COLO829 (cell line): ENCODE data around the gene UFD1.

Source experiments
- DNase-seq: peaks from one replicate; pipeline ENCODE4 v3.0.0; 2012; ENCODE audit warnings: low spot score

The UFD1 gene

DNA sequence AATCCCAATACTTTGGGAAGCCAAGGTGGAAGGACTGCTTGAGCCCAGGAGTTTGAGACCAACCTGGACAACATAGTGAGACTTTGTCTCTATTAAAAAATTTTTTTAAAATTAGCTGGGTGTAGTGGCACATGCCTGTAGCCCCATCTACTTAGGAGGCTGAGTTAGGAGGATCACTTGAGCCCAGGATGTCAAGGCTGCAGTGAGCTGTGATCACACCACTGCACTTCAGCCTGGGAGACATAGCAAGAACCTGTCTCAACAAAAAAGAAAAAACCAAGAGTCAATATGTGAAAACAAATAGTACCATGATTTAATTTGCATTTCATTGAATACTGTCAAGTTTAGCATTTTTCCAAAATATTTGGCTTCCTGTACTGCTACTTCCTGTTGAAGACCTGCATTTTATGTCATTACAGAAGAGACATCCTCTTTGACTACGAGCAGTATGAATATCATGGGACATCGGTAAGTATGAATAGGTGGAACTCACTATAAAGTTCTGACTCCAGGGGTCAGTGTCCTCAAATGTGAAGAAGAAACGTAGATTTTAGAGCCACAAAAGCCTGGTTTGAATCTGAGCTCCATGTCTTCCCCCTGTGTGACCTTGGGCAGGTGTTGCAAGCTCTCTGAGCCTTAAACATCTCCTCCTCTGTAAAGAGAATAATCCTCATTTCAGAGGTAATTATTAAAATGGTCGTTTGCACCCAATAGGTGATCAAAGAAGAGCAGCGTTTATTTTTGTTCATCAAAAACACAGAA lies 16.8 kb upstream of the UFD1 start:
- no peak for DNase-seq

GRCh38 chr22:19494676-19495173 lies 15.7 kb upstream of the UFD1 start:
- no peak for DNase-seq

DNA sequence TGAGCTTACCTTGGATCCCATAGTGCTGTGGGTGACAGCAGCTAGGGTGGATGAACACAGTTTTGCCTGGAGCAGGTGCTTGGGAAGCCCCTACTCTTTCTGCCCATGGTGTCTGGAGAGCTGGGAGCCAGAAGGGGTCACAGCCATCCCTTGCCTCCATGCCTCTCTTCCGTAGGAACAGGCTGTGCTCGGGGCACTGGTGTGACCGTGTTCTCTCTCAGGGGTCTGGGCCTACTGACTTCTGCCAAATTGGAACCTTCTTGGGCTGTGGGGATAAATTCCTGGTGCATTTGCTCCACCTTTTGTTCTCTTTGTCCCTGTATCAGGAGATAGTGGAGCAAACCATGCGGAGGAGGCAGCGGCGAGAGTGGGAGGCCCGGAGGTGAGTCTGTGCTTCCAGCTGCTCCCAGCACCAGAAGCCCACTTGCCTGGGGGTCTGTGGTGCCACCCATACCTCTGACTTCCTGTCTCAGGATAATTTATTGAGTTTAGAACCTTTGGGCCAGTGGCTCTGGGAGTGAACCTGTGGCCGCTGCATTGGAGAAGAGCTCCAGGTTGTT lies 15.1 kb upstream of the UFD1 start:
- no peak for DNase-seq

DNA sequence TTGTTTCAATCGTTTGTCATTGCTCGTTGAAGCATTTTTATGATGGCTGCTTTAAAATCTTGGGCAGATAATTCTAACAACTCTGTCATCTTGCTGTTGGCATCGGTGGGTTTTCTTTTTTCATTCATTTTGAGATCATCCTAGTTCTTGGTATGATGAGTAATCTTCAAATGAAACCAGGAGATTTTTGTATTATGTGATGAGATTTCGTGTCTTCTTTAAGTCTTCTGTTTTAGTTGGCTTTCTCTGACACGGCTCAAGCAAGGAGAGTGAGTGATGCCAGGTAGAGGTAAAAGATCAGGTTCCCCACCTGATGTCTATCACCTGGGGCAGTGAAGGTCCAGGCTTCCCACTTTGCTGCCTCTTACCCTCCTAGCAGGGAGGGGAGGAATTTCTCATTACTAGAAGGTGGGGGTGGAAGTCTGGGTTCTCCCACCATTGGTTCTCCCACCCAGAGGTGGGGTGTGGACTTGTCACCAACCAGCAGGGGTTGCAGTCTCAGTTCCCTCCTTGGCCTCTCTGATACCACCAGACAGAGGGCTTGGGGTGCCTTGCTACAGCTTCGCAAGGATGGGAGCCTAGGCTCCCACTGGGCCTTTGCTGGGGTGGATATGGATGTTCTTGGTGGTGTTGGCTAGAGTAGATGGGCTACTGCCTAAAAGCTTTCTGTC lies 13.6 kb upstream of the UFD1 start:
- no peak for DNase-seq

GRCh38 chr22:19490628-19491230 lies 11.7 kb upstream of the UFD1 start:
- DNase-seq = no peak

GRCh38 chr22:19488884-19489843 lies 10.2 kb upstream of the UFD1 start:
- DNase-seq = peak; percentile 67

- DNase-seq = no peak
Measured at GRCh38 chr22:19488285-19488684, 9.3 kb upstream of the UFD1 start.

DNA sequence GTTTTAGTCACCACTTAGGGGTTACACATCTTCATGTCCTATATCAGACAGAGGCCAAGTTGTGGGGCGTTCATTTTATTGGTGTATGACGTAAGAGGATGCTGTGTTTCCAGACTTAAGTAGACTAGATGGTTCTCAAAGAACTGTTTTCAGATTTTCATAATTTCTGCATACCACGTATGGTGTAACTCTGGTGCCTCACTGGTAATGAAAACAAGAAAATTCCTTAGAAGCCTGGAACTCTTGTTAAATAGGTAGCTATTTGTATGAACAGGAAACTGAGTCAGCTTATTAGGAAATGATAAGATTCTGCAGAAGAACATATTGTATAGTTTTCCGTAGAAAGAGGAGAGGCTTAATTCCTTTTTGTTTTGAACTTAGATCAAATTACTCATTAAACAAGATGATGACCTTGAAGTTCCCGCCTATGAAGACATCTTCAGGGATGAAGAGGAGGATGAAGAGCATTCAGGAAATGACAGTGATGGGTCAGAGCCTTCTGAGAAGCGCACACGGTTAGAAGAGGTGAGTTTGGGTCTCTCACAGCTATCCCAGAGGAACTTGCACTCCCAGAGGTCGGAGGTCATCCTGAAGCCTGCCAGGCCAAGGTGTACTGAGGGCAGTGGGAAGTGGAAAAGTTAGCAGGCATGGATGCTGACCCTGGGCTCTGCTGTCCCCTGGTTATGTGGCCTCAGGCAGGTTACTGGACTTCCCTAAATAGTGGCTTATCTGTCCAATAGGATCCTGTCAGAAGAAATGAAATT lies 4.7 kb upstream of the UFD1 start:
- DNase-seq = no peak

DNA sequence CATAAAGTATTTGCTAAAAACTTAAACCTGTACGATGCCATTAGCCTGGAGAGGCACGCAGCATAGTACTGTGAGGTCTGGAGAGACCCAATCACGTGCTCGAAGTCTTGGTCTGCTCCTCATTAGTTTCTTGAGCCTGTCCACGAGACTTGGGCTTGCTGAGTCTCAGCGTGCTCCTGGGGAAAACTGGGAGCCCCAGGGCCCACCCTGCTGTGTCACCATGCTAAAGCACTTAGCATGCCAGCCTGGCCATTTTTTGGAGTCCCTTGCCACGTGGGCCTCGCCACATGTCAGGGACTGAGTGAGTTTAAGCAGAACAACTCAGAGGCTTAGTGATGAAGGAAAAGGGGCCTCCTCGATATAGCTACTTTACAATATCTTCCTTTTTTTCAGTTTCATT lies 3.3 kb upstream of the UFD1 start:
- no peak for DNase-seq

- DNase-seq = no peak
Measured at GRCh38 chr22:19480789-19481188, 1.8 kb upstream of the UFD1 start.

DNA sequence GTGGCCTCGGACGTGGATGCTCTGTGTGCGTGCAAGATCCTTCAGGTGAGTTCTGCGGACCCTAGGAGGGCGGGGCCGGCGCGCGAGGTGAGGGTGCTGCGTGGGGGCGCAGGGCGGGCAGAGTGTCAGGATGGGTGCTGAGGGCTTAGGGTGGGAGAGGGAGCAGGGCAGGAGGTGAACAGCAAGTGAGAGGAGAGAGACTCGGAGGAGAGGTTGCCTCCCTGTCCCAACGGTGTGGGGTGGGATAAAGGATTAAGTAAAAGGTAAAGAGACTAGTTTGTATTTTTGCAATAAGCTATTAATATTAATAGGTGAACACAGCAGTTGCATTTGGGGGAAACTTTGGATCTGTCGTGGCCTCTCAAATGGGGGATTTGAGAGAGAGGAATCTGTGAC lies 1.2 kb upstream of the UFD1 start:
- no peak for DNase-seq

GRCh38 chr22:19479355-19480172 lies 571 bp upstream of the UFD1 start, which contains the start of gene CDC45:
CDC45 (plus strand) TSS chr22:19479920; CDS start chr22:19479969, 49 bp downstream.
- peak; percentile 97 for DNase-seq

DNA sequence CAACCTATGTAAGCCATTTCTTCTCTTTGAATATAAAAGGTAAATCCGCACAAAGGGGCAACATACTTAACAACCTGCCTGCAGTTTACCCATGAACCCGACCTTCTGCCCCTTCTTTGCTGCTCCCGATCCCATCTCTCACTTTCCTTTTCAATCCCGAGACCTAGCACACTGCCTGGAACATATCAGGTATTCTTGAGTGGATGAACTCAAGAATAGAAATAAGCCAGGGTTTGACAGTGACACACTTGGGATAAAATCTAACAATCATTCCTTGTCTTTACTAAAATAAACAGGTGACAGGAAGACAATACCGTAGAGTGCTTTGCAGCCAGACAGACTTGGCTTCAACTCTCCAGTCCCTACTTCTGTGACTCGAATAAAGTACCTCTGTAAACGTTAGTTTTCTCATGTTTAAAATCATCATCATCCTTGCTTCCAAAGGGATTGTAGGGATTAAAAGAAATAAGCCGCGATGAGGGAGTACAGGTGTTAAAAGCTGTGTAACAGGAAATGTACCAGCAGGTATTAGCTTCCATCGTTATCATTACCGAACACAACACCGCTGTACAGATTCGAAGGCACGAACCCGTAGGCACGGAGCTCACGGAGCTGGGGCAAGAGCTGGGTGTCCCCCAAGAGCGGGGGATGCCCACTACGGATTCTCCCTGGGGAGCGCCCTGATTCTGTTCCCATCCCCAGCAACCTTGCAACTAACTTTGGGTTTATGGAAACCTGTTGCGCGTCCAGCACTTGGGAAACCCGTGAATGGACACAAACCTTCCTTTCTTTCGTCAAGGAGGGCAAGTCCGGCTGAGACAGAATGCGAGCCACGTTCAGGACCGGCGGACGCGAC lies 720 bp downstream of the UFD1 start:
- DNase-seq = no peak

GRCh38 chr22:19477321-19478044 lies 1.5 kb downstream of the UFD1 start:
- no peak for DNase-seq

GRCh38 chr22:19476023-19476422 lies 3.0 kb downstream of the UFD1 start:
- no peak for DNase-seq

DNA sequence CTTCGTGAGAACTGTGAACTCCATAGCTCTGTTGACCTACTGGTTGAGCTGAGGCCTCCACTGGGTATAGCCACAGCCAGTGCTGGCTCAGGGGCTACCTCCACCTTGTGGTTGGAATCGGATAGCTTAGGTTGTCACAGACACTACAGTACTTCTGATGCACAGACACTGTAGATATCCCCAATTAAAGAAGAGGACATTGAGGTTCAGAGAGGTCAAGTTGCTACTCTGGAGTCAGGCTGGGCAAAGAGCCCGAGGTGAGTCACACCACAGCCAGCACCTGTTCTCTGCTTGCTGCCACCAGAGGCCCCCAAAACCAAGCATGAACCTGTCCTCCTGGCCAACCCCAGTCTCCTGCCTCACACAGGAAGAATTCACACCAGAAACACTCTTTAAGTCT lies 5.4 kb downstream of the UFD1 start:
- no peak for DNase-seq

GRCh38 chr22:19472233-19472632 lies 6.8 kb downstream of the UFD1 start:
- no peak for DNase-seq

DNA sequence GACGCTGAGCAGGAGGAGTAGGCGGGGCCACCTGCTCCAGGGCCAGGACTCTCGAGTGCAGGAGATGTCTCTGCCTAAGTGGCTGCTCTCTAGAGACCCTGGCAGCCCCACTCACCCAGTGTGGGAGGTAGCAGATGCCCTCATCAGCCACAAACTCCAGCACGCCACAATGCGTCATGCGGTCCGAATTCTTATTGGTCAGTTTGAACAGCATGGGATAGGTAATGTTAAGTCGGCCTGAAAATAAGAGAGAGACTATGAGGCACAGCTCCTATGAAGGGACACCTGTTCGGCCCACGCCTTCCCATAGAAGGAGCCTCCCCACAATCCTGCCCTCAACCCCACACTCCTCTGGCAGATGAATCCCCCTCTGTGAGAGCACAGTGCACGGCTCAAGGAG lies 7.4 kb downstream of the UFD1 start:
- no peak for DNase-seq
